Epithelial cell of esophagus (primary cell): Measurements from ENCODE around the gene ADAM30.
"Not testable (repeated sequence)": the region's sequence is repeated elsewhere in the genome, so short reads cannot be mapped to it uniquely, and the experiment has no call there.

ENCODE experiments used
- DNase-seq: peaks from one replicate; pipeline ENCODE4 v3.0.0; 2010; ENCODE audit warnings: low read depth
- H3K4me3 ChIP-seq: 2 replicates; pipeline ENCODE4 v1.5.1; 2011; ENCODE audit warnings: mild to moderate bottlenecking, low read length, control low read depth
- CTCF ChIP-seq: IDR thresholded peaks from 2 replicates; pipeline ENCODE4 v1.5.1; 2011; ENCODE audit warnings: low read depth, mild to moderate bottlenecking, low read length, control low read depth, inconsistent platforms; ENCODE audit not compliant: insufficient read depth; ENCODE audit errors: missing control alignments

ADAM30 gene

GRCh38 chr1:119868176-119868575, 28.1 kb downstream of the ADAM30 start:
- no peak for DNase-seq
- no peak for TF ChIP-seq CTCF

GRCh38 chr1:119866451-119866850, 29.9 kb downstream of the ADAM30 start:
- no peak for DNase-seq
- no peak for TF ChIP-seq CTCF
- H3K4me3 ChIP-seq = no peak overlapping the region

More at GRCh38 chr1:119868176-119868575, 28.1 kb downstream of the ADAM30 start:
- H3K4me3 ChIP-seq = no peak overlapping the region

GRCh38 chr1:119865627-119866026, 30.7 kb downstream of the ADAM30 start:
- no peak overlapping the region for H3K4me3 ChIP-seq
- DNase-seq = no peak
- no peak for TF ChIP-seq CTCF

GRCh38 chr1:119862276-119862675, 34.0 kb downstream of the ADAM30 start:
- no peak for TF ChIP-seq CTCF
- no peak overlapping the region for H3K4me3 ChIP-seq
- no peak for DNase-seq

GRCh38 chr1:119861547-119861946, 34.8 kb downstream of the ADAM30 start:
- H3K4me3 ChIP-seq = no peak overlapping the region
- no peak for TF ChIP-seq CTCF
- no peak for DNase-seq

- TF ChIP-seq CTCF = no peak
- peak; percentile 76 for DNase-seq
- H3K4me3 ChIP-seq = no peak overlapping the region
These were observed 36.7 kb downstream of the ADAM30 start for GRCh38 chr1:119859647-119860046.

- DNase-seq, H3K4me3 ChIP-seq: not testable (repeated sequence)
These were observed 37.6 kb downstream of the ADAM30 start for GRCh38 chr1:119858556-119859214.
